GM18909 (cell line): ENCODE results near the gene ALPI.
"Not testable (repeated sequence)": the region's sequence is repeated elsewhere in the genome, so short reads cannot be mapped to it uniquely, and the experiment has no call there.

Source experiments
- ATAC-seq: cut with Tn5 transposase; IDR thresholded peaks from one replicate; pipeline ENCODE4 v1.9.1; 2021; ENCODE audit warnings: mild to moderate bottlenecking; ENCODE audit not compliant: unreplicated experiment, poor library complexity

The ALPI gene

GRCh38 chr2:232420463-232421188 is 35.3 kb upstream of the ALPI start:
- ATAC-seq, result no peak

GRCh38 chr2:232421189-232421785 is 34.7 kb upstream of the ALPI start:
- no peak for ATAC-seq

GRCh38 chr2:232422051-232422450 is 33.9 kb upstream of the ALPI start:
- ATAC-seq, result no peak

GRCh38 chr2:232422996-232423395 is 33.0 kb upstream of the ALPI start:
- ATAC-seq, result not testable (repeated sequence)

GRCh38 chr2:232423407-232423806 is 32.5 kb upstream of the ALPI start:
- ATAC-seq, result not testable (repeated sequence)

GRCh38 chr2:232431705-232432590 is 24.0 kb upstream of the ALPI start:
- no peak for ATAC-seq

- ATAC-seq, result no peak
Observed at GRCh38 chr2:232432598-232433184, 23.3 kb upstream of the ALPI start.

- not testable (repeated sequence) for ATAC-seq
Observed at GRCh38 chr2:232433622-232434021, 22.3 kb upstream of the ALPI start.

- no peak for ATAC-seq
Observed at GRCh38 chr2:232434091-232434490, 21.9 kb upstream of the ALPI start.

GRCh38 chr2:232434563-232435374 is 21.2 kb upstream of the ALPI start:
- no peak for ATAC-seq

GRCh38 chr2:232435375-232435648 is 20.6 kb upstream of the ALPI start:
- no peak for ATAC-seq

- ATAC-seq, result no peak
Observed at GRCh38 chr2:232435805-232436204, 20.1 kb upstream of the ALPI start.

GRCh38 chr2:232436381-232437194 is 19.4 kb upstream of the ALPI start:
- ATAC-seq, result no peak

GRCh38 chr2:232437195-232437571 is 18.8 kb upstream of the ALPI start:
- ATAC-seq, result no peak

- ATAC-seq, result no peak
Observed at GRCh38 chr2:232438091-232438490, 17.9 kb upstream of the ALPI start.

- ATAC-seq, result no peak
Observed at GRCh38 chr2:232438951-232439757, 16.8 kb upstream of the ALPI start.

- ATAC-seq, result no peak
Observed at GRCh38 chr2:232439758-232440135, 16.2 kb upstream of the ALPI start.

- ATAC-seq, result peak; percentile 69
Observed at GRCh38 chr2:232440220-232441018, 15.5 kb upstream of the ALPI start.
